ENCODE results near the gene SVOPL.

DNA sequence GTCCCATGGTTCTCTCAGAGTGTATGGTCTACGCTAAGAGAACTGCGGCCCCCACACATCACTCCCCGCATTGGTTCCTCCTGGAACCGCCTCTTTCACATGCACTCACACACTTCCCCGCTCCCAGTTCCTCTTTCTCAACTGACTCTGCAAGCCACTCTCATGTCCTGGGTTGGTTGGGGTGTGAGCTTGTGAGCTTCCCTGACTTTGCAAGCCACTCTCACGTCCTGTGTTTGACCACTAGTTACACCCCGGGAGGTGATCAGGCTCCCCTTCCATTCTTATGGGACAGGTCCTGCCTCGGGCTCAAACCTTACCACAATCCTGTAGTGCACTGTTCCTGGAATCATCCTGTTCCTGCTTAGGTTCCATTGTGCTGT is 136.1 kb downstream of the SVOPL start:
- TF ChIP-seq CTCF (IDR thresholded peaks at IDR 0.05) (no peak), POLR2A (IDR thresholded peaks at IDR 0.05) (no peak)

Data from heart left ventricle (tissue), 13 donors.